HG03432 (cell line): ENCODE data around the gene ANKRD7.

Experiments used
- ATAC-seq: cut with Tn5 transposase; IDR thresholded peaks from one replicate; pipeline ENCODE4 v1.9.1; 2021; ENCODE audit warnings: mild to moderate bottlenecking, moderate library complexity; ENCODE audit not compliant: unreplicated experiment

ANKRD7 gene

DNA sequence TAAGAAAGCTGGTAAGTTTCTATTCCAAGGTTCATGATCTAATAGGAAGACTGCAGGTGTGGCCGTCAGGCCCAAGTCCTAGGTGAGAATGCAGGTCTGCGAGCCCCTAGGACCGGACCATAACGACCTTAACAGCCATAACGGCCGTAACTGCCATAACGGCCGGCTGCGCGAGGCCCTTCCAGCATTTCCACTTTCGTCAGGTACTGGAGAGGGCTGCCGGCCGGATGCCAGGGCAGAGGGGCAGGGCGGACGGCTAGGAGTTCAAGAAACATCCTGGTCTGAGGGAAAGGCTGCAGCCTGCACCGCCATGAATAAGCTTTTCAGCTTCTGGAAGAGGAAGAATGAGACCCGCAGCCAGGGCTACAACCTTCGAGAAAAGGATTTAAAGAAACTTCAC lies at the start of gene ANKRD7:
ANKRD7 (plus strand) TSS at position 184 of the 400 bp plus-strand sequence; CDS start at position 311, 127 bp downstream.
- no peak for ATAC-seq

- ATAC-seq, result no peak
Observed at GRCh38 chr7:118175740-118176139, 48.8 kb upstream of the ANKRD7 start.

DNA sequence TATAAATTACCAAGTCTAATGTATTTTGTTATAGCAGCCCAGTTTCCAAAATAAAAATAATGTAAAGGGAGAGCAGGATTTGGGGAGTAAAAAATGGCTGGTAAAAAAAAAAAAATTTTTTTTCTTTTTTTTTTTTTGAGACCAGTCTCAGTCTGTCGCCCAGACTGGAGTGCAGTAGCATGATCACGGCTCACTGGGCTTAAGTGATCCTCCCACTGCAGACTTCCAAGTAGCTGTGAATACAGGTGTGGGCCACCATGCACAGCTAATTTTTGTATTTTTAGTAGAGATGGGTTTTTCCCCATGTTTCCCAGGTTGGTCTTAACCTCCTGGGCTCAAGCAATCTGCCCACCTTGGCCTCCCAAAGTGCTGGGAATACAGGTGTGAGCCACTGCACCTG lies 45.3 kb upstream of the ANKRD7 start:
- ATAC-seq, result no peak

DNA sequence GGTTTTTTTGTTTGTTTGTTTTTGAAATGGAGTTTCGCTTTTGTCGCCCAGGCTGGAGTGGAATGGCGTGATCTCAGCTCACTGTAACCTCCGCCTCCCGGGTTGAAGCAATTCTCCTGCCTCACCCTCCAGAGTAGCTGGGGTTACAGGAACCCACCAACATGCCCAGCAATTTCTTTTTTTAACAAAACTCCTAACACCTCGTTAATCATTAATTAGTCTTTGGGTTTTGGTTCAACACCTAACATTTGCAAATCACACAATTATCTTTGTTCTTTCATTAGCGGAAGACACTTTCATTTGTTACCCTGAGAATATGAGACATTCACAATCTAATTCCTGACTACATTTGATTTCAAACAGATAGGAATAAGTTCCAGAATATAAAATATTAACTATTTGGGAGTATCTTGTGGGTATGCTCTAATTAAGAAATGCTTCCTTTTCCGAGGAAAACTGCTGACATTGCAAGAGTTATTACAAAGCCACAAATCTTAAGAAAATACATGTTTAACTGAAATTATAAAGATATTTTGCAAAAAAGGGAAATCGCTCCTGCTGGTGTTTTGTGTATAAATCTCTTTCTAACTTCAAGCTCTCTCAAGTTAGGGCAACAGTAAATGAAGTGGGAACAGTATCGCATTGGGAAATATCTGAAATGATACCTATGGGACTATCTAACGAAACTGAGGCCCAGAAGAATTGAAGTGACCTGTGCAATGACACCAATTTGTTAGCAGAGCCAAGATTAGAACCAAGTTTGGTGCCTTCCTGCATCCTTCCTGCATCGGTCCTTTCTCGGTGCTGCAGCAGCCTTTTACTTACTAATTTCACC lies 41.7 kb upstream of the ANKRD7 start:
- ATAC-seq, result no peak

DNA sequence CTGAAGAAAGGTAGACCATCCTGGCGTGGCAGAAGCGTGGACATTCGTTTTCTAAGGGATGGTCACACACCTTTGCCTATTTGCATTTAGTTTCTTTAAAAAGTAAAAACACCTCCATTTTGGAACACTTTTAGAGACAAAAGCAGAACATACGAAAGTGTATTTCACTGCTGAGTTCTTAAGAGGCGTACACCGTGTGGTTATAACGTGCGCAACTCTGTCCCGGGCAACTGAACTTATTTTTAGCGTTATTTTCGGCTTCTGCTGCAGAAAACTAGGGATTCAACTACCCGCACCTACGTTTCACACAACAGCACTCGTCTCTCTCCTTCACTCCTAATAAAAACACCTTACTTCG lies 41.1 kb upstream of the ANKRD7 start:
- peak; percentile 1 for ATAC-seq

DNA sequence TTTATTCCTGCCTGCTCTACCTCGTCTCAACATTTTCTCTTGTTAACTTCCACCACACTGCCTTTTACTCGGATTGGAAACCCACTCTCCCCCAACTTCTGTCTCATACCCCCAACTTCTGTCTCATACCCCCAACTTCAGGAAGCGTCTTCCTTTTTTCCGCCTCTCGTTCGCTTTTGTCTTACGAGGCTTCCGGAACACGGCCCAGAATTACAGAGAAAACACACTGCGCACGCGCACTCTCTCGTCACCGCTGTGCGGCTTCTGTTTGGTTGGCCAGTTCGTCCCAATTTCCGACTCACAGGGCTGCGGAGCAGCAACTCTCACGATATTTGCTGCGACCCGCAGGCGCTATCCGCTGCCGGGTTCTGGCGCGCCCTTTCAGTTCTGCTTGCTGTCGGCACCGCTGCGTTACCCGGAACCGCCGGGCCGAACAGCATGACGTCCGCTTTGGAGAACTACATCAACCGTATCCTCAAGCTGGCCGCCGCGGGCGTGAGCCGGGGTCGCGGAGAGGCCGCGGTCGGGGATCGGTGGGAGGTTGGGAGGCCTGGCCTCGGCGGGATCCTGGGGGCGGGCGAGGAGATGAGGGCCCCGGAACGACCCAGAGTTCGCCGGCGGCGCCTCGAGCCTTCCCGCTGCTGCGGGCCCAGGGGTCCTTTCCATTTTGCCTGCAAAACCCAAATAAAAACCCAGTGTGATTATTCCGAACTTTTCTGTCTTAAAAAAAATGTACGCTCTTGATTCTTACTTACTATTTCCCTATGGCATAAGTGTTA lies 40.5 kb upstream of the ANKRD7 start, which contains the start of gene LSM8:
LSM8 (plus strand) TSS at position 379 of the 779 bp plus-strand sequence; CDS start at position 439, 60 bp downstream.
- peak; percentile 99 for ATAC-seq

GRCh38 chr7:118184565-118184940 lies 40.0 kb upstream of the ANKRD7 start:
- no peak for ATAC-seq

GRCh38 chr7:118185163-118185860 lies 39.2 kb upstream of the ANKRD7 start:
- no peak for ATAC-seq

GRCh38 chr7:118186501-118186900 lies 38.0 kb upstream of the ANKRD7 start:
- no peak for ATAC-seq

DNA sequence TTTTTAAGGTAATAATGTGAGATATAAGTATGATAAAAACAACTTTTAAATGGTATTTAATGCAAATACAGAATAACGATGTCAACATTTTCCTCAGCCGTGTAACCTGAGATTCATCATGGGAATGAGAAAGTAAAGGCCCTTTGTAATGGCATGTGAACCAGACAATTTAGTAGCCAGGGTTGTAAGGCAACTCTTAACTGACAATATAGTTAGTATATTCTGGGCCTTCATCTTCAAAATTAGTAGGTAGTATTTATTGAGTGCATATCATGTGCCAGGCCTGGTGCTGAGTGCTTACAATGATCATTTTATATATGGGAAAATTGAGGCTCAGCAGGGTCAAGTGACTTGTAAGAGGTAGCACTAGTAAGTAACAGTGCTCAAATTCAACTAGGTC lies 29.9 kb upstream of the ANKRD7 start:
- ATAC-seq, result no peak

DNA sequence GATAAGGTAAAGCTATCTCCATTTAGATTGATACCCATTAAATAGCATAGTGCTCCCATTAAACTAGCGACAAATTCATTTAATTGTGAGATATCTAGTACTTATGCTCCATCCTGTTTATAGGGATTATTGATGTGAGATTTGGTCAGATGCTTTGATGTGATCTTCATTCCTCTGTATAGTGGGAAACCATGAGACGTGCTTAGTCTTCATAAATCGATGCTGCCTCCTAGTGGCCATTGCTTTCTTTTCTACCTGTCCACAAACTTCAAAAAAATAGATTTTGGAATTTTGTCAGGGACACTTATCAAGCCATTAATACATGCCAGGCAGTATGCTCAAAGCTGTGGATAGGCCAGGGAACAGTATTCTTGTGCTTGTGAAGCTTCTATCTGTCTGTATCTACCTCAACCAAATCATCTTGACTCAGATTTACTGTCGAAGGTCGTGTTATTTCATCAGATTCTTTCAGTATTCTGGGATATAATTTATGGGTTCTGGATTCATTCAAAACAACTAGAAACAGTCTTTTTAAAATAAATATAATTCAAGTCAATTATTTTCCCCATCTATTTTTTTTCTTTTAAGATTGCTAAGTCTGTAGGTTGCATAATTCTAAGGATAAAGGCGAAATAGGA lies 28.5 kb upstream of the ANKRD7 start:
- ATAC-seq, result peak; percentile 87

- ATAC-seq, result no peak
Observed at GRCh38 chr7:118202061-118202460, 22.4 kb upstream of the ANKRD7 start.

- peak; percentile 97 for ATAC-seq
Observed at GRCh38 chr7:118214051-118214832, 10.3 kb upstream of the ANKRD7 start.

DNA sequence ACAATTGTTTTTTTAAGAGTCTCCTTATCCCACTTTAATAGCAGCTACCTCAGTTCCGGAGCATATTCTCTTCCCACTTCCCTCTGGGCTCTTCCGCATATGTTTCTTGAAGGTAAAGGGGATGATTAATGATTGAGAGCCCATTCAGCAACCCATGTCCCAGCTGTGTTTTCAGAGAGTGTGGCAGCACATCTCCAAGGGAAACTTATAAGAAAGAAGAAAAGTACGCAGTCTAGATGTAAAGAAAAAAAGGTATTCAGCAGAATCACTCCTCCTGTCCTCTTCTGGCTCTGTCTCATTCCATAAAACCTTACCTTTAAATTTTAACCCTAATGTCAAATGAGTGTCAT lies 9.7 kb upstream of the ANKRD7 start:
- ATAC-seq, result peak; percentile 19

DNA sequence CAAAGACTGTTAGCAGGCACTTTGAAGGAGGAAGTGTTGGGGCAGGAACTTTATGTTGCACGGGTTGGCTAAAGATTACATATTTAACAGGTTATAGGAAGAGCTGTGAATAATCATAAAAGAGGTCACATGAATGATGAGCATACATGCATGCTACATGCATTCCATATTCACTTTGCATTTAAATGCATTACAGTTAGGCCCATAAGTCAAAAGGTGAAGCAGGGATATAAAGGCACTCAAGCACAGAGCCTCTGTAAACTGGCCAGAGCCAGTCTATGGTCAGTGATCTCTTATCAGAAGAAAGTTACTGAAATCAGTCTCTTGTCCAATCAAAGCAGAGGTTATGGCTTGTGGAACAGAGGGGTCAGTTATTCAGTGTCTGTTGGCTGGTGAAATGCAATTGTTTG lies 7.3 kb upstream of the ANKRD7 start:
- no peak for ATAC-seq

DNA sequence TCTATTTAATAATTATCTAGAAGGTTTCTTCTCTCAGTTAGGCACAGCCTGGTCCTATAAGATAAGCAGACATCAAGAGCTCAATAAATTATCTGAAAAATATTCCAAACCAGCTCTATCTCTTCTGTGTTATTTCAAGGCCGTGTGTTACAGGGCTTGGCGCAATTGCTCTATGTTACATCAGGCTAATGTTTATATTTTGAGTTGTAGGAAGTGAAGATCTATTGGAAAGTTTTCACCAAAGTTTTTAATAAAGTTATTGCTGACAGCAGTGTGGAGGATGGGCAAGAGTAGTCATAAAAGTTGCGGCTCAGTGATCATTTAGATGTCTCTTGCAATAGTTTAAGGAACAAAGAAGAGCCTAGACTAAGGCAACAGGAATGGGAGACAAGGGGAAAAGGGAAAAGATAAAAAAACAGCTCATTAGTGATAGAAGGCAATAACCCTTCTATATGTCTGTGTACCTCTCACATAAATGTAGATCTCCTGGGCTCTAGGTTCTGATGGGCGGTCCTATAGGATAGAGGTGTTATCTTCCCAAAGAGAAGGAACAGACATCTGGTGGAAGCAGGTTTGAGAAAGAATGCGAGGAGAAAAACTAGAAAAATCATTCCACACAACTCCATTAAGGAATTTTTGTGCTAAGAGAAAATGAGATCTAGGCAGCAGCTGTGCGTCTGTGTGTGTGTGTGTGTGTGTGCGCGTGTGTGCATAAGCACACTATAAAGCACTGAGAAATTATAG lies 5.9 kb upstream of the ANKRD7 start:
- no peak for ATAC-seq

DNA sequence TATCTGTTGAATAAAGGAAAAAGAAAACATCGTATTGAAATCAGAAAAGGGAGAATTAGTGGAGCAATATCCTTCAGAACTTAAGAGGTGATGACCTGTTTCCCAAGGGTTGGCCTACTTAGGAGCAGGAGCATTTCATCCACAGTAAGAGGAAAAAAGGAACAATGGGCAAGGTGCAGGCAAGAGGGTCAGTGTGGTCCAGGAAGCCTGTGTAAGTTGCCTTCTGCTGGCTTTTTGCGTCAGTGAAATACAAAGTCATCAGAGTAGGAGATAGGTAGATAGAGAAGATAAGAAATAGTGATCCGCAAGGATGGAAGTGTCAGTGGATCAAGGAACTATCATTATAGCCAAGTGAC lies 5.4 kb upstream of the ANKRD7 start:
- ATAC-seq, result no peak

DNA sequence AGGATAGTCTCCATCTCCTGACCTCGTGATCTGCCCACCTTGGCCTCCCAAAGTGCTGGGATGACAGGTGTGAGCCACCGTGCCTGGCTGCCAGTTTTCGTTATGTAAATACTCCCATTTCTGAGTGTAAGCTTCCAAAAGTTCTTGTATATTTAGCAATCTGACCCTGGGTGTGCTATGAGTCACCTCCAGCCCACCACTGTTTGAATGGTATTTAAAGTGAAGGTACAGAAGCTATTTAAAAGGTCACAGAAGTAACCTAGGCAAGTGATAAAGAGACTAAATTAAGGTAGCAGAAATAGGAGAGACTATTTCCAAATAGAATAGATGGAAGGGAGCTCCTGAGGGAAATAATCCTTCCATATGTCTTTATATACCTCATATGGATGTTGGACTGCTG lies 3.9 kb upstream of the ANKRD7 start:
- no peak for ATAC-seq

GRCh38 chr7:118222591-118222990 lies 1.9 kb upstream of the ANKRD7 start:
- ATAC-seq, result no peak

DNA sequence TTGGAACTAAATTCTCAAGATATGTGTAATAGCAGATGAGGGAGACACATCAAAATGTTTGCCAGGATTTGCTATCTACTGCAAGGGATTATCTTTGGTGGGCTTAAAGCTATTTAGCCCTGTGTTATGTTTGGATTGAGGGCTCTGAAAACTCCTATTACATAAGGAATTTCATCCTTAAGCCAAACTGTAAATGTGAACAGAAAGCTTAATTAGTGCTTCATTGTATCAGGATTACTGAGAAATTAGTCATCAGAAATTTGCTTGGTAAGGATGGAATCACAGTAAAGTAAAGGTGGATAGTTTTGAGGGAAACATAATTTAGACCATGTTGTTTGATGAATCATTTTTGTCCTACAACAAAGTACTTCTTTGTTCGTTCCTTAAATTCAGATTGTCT lies 8.3 kb downstream of the ANKRD7 start:
- no peak for ATAC-seq
